NCI-H1105 treated with DMSO at 0.1 percent for 48 hours (cell line): Measurements from ENCODE around the gene CASQ2.
"Not testable (repeated sequence)": the region's sequence is repeated elsewhere in the genome, so short reads cannot be mapped to it uniquely, and the experiment has no call there.

Experiments
- DNase-seq: peaks from one replicate; lab custom pipeline; 2025; lab: John Stamatoyannopoulos, UW

Gene CASQ2

DNA sequence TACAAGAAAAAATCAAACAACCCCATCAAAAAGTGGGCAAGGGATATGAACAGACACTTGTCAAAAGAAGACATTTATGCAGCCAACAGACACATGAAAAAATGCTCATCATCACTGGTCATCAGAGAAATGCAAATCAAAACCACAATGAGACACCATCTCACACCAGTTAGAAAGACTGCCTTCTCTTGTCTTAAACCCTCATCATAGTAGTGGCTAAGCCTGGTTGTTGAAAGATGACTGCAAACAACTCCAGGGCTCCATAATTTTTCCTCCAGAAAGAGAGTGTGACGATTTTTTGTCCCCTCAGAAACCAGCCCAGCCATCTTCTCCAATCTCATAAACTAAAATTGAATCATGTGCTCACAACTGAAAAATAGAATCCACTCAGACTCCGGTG, 12.1 kb upstream of the CASQ2 start:
- DNase-seq = not testable (repeated sequence)

DNA sequence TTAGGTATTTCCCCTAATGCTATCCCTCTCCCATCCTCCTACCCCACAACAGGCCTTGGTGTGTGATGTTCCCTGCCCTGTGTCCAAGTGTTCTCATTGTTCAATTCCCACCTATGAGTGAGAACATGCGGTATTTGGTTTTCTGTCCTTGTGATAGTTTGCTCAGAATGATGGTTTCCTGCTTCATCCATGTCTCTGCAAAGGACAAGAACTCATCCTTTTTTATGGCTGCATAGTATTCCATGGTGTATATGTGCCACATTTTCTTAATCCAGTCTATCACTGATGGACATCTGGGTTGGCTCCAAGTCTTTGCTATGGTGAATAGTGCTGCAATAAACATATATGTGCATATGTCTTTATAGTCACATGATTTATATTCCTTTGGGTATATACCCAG, 10.6 kb upstream of the CASQ2 start:
- DNase-seq = not testable (repeated sequence)

DNA sequence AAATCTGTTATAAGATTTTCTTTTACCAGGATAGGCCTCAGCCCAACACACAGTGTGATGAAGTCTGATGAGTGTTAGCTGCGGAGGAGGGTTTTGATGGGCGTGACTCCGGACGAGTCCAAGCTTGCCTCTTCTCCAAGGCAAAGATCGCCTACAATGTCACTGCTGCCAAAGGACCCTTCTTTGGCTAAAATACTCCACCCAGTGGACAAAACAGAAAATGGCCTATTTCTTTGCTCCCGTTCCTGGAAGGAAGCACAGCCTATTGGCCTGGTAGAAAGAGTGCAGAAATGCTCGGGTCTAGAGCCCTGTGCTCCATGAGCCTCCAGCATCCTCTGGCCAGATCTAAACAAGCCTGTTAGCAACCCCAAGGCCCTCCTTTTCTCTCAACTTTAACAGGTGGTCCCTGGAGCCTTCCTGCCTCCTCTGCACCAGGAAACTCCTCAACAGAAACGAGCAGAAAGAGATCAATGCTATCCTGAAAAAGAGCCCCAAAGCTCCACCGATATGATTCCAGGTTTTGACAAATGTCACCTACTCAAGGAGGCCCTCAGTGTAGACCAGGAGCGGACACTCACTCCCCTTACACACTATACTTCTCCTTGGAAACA, 3.4 kb upstream of the CASQ2 start:
- peak; percentile 93 for DNase-seq

DNA sequence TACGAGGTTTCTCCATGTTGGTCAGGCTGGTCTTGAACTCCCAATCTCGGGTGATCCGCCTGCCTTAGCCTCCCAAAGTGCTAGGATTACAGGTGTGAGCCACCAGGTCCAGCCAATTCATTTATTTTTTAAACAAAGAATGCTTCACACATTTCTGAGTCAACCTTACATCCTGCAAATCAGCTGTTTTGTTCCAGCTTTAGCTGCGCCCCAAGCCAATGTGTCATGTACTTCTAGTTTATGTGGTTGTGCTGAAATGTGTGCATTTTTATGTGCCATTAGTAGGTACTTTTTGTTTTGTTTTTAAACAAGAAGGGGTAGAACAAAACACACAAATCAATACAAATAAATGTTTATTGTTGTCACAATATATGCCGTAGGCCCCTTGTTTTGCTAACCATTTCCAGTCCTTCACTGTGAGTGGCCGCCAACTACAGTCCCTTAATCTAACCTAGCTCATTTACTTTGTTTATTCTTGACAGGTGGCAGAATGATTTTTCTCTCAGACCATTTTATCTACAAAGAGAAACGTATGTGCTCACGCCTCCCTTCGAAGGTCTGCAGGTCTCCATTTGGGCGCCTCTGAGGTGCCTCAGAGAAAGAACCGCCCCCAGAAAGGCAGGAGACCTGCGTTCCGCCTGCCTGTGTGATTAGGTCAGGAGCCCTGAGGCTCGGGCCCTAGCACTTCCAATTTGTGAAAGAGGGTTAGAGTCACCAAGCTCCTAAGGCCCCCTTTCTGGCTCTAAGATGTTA, 2.8 kb upstream of the CASQ2 start:
- no peak for DNase-seq

DNA sequence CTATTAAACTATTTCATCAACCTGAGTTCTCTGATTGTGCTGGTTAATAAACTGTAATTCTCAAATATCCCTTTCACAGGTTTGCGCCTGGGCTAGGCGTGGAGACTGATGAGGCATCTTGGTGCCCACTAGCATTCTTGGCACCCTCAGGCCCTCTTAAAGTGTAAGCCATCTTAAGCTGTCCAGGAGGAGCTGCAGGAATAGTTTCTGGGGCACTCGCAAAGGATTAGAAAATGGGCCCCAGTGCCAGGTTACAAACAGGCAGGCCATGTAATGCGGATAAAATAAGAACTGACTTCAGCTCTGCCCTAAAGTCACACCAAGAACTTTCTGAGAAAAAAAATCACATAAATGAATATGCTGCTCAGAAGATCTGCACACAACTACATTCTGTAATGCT, 1.1 kb downstream of the CASQ2 start:
- DNase-seq = no peak

DNA sequence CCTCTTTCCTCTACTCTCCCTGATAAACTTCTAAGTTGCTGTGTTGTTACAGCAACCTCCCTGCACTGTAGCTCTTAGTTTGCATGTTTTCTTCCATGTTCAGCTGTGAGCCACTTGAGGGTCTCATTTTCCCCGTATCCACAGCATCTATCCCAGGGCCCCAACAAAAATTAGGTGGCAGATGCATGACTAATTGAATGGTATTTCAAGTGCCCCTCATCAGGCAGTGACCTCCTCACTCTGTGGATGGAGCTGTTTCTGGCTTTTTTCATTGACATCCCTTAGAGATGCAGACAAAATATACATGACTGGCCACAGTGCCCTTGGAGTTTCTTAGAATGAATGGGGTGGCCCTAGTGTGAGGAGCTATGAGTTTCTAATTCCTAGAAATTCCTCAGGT, 3.4 kb downstream of the CASQ2 start:
- no peak for DNase-seq

DNA sequence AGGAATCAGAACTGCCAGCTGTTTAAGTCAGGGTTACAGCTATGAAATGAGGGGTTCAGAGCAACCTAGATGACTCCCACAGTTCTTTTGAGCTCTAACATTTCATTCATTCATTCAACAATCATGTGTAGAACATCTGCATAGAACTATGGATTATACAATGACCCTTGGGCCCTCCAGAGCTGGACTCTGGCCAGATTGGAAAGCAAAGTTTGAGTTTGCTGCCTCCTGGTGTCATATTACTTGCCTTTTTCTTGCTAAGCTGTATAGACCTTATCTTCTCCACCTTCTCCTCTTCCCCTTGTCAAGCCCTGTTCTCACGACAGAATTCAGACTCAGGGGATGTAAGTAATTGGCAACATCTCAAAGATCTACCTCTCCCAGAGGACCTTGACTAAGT, 4.0 kb downstream of the CASQ2 start:
- DNase-seq = peak; percentile 52

DNA sequence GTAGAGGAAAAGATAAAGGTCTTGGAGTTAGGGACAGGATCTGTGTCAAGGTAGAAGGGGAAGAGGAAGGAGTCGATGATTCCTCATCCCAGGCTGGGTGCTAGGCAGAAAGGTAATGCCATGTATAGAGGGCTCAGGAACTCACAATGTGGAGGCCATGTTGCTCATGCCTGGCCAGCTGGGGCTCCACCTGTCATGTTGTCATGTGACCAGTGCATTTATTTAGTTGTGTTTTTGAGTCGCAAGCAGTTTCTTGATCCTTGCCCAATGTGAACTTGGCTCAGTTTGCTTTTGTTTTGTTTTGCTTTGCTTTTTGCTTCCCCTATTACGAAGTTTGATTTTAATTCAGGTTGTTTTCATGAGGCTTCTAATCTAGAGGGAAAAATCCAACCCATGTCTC, 5.7 kb downstream of the CASQ2 start:
- DNase-seq = no peak

DNA sequence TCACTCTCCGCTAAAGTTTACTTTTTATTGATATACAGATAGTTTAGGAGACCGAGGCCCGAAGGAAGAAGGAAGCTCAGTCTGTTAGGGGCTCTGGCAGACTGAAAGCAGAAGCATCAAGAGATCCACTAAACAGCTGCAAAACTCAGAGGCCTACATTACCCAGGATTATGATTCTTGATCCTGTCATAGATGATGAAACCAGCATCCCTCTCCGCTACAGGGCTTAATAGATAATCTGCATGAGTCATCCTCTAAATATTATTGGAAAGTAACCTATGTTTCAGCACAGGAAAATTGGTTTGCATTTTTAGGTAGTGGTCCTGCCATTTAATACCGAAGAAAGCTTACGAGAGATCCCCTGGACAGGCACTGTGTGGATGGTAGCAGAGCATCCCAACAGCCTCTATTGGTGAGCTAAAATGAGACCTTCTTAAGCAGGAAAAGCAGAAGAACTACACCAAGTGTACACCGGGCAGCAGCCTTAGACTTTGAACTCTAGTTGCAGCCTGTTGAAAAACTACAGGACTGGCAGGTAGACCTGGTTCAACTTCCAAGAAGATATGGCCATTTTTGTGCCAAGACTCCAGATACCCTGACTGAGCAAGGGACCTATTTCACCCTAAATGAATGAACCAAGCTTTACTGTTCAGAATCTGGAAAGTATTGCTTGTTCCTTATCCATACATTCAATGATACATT, 6.8 kb downstream of the CASQ2 start:
- no peak for DNase-seq

DNA sequence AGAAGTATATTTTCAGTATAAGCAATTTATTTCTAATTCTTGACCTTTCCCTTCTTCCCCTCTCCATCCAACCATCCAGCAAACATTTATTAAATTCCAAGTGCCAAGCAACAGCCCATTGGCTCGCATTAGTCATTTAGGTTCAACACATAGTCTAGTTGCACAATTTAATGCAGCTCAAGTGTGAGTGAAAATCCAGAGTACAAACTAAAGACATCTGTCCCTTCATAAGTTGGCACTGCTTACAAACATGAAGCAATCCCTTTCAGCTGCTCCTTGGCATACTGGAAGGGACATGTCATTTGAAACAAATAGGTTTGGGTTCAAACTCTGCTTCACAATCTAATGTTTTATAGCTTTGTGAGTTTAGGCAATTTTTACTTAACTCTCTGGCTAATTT, 10.7 kb downstream of the CASQ2 start:
- DNase-seq = no peak

DNA sequence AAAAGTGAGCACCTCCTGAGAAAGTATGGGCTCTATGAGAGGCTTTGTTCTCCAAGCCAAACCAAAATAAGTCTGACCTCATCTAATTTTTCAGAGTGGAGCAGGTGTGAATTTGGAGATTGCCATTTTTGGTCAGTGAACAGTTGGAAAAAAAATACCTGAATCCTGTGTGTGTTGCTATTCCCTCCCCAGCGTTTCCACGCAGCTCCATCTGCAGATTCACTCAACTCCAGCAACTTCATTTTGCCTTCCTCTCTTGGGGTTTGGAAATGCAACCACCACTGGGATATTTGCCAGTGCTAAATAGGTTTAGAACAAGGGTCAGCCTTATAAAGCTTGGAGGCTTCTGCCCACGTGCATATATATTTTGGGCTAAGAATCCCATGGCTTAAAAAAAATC, 11.2 kb downstream of the CASQ2 start:
- no peak for DNase-seq

DNA sequence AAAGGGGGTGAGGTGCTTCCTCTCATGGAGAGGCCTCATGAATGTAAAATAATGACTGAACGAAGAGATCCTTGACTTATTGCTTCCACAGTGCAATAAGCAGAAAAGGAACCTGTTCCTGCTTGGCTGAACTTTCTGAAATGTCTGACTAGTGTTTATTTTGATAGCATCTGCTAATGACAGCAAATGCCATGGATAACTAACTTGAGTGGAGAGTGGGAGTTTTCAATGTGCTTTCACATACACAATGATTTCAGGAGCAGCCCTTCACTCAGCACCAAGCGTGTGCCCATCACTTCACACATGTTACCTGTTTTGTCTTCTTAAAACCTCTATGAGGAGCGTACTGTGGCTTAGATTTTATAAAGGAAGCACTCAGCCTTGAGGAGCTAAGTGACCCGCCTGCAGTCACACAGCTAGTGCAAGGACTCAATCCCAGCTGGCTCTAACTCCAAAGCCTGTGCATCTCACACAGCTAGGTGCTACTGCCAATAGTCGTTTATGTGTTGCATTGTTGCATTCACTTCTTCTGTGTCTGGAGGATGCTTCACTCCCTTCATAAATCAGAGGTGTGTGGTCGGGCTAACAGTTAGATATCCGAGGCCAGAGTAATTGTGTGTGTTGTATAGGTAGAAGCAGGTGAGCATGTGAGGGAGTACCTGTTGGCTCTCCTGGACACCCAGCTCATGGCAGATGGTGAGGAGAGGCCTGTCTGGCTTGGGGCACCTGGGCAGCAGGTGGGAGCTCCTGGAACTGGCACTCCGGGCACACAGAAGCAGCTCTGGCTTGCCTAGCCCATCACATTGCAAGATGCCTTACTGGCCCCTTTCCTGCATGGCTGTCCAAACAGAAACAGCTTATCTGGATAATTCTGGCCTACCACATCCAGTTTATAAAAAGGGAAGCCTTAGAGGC, 12.8 kb downstream of the CASQ2 start:
- no peak for DNase-seq

DNA sequence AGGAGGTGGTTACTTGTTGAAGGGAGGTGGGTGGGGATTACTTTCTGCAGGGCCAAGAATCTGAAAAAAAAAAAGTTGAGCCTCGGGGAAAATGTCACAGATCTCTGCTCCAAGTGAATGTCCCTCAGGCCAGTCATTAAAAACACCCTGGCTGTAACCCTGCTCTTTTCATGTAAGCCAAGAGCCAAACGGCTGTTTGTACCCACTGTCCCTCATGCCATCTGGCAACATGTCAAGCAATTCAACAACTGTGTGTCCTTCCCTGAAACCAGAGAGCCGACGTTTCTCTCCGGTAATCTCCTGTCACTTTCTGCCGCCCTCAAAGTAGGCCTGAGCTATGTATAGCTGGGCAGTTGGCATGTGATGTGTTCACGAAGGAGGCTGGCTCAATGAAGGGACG, 14.7 kb downstream of the CASQ2 start:
- DNase-seq = no peak

DNA sequence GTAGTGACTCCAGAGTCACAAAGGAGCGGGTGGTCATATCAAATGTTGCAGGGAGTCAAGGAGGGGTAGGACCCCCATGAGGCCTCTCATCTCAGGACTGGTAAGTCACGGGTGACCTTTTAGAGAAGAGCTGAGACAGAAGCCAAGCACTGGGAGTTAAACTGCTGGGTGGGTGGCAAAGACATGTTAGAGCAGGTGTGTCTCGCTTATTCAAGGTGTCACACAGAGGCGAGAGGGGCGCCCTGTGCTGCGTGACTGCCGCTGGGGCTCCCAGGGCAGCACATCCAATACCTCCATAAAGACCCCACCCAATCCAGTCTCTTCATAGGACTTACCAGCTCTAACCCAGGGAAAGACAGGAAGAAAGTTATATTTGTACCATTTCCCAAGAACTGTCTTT, 15.2 kb downstream of the CASQ2 start:
- no peak for DNase-seq

DNA sequence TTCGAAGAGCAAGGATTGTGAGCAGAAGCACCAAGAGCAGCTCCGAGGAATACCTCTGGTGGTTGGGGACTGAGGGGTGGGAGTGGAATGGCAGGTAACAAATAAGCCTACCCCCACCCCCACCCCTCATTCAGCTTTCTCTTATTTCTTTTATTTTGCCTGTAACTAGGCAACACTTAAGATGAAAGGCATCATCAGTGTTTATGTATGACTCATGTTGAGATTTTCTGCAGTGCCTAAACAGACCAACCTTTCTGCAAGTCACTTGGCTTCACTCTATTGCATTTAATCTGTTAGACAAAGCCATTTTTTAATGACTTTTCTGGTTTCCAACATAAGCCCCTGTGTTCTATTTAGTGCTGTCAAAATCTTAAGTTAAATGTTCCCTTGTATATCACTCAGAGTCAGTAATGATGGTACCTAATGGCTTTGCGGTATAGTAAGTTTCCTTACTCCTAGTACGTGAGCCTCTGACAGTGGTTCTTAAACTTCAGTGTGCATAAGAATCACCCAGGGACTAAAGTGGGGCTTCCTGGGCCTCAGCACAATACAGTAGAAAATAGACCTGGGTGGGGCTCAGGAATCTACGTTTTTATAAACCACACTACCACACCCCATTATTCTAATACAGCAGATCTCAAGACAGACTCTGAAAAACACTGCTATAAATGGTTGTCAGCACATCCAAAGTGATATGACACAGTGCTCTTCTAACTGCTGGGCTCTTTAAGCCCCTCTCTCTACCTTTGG, 19.9 kb downstream of the CASQ2 start:
- DNase-seq = no peak

DNA sequence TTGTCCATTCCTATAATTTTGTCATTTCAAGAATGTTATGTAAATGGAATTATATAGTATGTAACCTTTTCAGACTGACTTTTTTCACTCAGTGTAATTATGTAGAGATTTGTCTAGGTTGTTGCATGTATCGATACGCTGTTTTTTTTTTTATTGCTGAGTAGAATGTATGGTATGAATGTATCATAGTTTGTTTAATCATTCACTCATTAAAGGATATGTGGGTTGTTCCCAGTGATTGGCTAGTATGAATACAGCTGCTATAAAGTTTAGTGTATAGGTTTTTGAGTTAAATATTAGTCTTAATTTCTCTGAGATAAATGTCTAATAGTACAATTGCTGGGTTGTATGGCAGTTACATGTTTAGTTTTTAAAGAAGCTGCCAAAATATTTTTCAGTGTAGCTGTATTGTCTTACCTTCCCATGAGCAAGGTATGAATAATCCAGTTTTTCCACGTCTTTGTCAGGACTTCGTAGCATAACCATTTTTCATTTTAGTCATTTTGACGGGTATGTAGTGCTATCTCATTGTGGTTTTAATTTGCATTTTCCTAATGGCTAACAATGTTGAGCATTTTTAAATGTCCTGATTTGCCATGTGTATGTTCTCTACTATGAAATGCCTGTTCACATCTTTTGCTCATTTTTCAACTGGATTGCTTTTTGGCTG, 22.4 kb downstream of the CASQ2 start:
- DNase-seq = no peak

DNA sequence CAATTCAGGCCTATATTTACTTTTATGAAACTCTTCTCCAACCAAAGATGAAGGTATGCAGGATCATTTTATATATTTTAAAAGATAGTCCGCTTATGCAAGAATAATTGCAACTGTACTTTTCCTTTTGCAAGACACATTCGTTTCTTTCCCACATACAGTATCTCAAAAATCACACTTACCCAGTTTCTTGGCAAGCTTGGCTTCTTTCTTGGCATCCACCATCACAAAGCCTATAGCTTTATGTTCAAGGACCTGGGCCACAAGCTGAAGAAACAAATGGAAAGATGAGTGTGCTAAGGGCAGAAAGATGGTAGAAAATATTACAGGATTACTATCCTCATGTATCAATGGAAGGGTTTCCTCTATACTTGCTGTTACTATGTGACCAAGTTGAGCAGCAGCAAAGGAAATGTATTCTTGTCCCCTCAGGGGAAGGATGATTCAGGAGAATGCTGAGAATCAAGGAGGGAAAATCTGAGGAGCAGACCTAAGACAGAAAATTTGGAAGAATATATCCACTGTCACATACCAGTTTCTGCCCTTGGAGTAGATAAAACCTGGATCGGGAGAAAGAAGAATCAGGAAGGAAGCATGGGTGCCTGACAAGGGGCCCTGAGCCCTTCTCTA, 23.8 kb downstream of the CASQ2 start:
- no peak for DNase-seq

DNA sequence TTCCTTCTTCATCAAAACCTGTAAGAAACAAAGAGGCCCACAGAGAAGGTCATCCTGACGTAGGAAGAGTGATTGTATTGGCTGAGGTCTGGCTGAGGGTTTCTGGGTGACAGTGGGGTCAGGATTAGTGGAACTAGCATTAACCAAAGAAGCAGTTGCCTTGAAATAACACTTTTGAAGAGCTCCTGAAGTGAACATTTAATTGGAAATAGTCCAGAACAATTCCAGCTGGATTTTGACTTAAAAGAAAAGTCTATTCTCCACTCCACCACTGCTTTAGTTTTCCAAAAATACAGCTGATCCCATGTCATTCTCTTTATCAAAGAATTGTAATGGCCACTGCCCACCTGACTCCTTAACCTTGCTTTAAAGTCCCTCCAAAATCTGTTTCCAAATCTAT, 27.7 kb downstream of the CASQ2 start:
- no peak for DNase-seq

DNA sequence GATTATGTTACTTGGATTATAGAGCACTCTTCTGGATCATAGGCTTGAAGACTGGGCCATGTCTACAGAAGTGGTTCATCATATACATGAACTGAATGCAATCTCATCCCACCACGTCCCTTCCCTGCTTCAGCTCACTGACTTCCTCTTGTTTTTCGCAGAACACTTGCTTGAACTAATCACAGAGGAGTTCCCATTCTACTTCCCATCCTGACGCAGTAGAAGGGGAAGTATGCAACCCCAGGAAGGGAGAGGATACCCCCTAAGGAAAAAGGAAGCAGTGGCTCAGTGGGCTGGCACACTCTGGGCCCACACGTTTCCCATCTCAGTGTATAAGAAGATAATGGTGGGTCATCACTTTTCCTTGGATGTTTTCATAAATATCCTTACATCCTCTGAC, 36.2 kb downstream of the CASQ2 start:
- no peak for DNase-seq

DNA sequence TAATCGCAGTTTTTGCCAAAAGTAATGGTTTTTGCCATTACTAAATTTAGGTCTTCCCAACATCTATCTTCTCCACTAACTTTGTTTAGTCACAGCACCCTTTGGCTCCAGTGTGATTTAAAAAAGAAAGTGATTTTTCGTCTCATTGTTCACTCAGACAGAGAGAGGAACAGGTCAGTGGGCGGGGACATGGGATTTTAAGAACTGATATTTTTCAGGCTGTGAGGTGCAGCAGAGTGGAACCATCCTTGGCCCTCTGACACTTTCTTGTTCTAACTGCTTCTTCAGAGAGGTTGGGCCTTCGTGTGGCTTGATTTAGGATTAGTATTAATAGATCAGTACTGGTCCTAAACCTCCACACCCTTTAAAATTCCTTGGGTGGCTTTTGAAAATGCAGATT, 38.8 kb downstream of the CASQ2 start:
- DNase-seq = no peak

DNA sequence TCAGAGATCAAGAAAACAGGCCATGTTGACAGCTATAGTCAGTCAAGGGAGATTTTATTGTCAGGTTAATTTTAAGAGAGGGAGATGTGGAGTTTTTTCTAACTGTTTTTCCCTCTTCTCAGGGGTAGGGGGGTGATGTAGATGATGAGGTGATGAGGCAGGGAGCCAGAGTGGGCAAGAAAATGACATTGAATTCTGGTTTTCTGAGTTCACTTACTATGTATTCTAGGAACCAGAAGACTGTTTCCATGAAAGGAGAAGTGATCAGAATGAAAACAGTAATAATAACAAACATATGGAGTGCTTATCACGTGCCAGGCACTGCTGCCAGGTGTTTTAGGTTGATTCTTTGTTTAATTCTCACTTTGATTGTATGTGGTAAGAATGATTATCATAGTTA, 40.2 kb downstream of the CASQ2 start:
- DNase-seq = no peak
